GM10266 (cell line): ENCODE results near the gene OR2T35.

Experiments used
- DNase-seq: peaks from one replicate; pipeline ENCODE4 v3.0.0; 2012; ENCODE audit errors: extremely low spot score
- TF ChIP-seq, protein P1 (sequence below): IDR thresholded peaks from 2 replicates; pipeline ENCODE4 v1.5.1; 2012; ENCODE audit warnings: mild to moderate bottlenecking, low read depth; ENCODE audit not compliant: control insufficient read depth, insufficient read depth; ENCODE audit errors: missing control alignments

Gene OR2T35

DNA sequence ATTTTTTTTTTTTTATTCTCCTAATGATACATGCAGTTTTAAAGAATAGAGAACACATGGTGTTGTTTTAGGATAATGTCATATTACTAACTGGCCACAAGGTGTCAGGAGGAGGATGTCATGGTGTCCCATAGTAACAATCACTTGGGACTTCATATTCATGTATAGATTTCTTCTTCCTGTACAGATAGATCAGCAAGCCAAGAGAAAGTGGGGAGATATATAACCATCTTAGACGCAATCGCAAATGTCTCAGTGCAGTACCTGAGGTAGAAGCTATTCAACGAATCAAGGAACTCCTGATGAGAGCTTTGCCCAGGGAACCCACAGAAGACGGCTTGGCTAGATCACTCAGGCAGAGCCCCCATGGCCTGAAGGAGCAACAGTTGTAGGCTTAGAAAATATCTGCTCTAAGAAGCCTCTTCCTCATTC lies 22.5 kb downstream of the OR2T35 start:
- TF ChIP-seq, protein P1, sequence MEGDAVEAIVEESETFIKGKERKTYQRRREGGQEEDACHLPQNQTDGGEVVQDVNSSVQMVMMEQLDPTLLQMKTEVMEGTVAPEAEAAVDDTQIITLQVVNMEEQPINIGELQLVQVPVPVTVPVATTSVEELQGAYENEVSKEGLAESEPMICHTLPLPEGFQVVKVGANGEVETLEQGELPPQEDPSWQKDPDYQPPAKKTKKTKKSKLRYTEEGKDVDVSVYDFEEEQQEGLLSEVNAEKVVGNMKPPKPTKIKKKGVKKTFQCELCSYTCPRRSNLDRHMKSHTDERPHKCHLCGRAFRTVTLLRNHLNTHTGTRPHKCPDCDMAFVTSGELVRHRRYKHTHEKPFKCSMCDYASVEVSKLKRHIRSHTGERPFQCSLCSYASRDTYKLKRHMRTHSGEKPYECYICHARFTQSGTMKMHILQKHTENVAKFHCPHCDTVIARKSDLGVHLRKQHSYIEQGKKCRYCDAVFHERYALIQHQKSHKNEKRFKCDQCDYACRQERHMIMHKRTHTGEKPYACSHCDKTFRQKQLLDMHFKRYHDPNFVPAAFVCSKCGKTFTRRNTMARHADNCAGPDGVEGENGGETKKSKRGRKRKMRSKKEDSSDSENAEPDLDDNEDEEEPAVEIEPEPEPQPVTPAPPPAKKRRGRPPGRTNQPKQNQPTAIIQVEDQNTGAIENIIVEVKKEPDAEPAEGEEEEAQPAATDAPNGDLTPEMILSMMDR = peak; percentile 38
- peak; percentile 18 for DNase-seq

DNA sequence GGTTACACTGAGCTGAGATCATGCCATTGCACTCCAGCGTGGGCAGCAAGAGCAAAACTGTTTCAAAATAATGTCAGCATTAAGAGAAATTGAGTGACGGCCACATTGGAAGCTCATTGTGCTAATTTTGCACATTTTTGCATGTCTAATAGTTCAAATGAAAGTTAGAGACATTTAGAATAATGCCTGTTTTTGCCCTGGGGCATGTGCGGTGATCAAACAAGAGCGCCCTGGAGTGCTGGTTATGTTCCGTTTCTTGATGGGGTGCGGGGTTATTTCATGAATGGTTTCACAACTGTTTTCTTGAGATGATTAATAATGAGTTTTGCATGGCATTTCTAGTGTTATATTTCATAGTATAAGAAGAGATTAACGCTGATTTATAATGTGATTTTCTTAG lies 23.3 kb downstream of the OR2T35 start:
- no peak for DNase-seq
- TF ChIP-seq, protein P1 = no peak

DNA sequence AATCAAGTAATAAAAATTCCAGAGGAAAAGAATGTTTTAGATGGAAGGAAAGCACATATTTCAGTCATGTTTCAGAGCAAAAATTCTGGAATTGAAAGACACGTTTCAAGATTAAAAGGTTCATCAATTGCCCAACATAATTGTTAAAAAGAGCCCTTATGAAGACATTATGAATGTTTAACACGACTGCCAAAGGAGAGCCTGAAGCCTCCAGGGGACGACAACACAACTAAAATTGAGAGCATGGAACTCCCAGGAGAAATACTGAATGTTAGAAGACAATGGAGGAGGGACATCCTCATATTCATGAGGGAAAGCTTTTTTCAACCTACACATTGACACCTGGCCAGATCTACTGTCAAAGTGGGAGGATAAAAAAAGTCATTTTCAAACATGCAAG lies 26.2 kb downstream of the OR2T35 start:
- DNase-seq = no peak

DNA sequence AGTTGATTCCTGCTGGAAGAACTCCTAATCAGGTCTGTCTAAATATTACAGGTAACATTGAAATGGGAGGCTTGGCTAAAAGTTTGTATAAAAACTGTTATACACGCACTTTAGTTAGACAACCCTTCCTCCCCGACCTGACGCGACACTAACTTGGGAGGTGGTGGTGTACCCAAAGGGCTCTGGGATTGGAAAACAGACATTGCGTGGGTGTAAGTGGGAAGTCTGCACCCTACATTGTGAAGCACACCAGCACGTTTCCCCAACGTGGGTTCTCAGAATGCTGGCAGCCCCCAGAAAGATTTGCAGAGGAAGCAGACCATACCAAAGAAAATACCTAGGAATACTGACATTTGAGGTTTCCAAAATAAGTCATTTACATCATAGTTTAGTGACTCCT lies 27.0 kb downstream of the OR2T35 start:
- no peak for DNase-seq
- TF ChIP-seq, protein P1 = no peak

More for the DNA sequence above, 26.2 kb downstream of the OR2T35 start:
- TF ChIP-seq, protein P1 = peak; percentile 51

DNA sequence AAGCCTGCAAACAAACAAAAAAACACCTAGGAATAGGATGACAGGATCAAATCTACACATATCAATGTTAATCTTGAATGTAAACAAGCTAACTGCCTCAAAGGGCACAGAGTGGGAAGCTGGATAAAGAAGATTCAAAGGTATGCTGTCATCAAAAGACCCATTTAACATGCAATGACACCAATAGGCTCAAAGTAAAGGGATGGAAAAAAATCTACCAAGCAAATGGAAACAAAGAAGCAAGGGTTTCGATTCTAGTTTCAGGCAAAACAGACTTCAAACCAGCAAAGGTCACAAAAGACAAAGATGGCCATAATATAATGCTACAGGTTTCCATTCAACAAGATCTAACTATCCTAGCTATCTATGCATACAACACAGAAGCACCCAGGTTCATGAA lies 31.3 kb downstream of the OR2T35 start:
- TF ChIP-seq, protein P1 = no peak
- no peak for DNase-seq

DNA sequence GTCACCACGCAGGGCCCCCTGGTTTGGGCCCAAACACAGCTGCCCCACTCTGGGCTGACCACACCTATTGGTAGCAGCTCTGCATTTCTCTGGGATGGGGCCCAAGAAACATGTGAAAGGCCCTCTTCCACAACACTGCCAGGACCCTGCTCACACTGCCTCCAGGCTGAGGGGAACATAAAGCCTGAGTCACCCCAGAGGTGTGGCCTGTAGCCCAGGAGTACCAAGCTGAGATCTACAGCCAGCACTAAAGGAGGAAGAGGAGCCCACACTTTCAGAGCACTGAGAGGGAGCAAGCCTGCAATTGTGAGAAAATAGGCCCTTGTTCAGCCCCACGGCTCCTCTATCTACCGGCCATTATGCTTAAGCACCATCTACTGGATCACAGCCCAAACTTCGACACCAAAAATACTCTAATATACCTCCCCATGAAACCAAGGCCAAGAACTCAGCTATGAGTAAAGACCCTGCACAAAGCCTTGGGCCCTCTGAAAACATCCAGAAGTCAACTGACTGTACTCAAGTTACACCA lies 33.1 kb downstream of the OR2T35 start:
- TF ChIP-seq, protein P1 = no peak
- no peak for DNase-seq

DNA sequence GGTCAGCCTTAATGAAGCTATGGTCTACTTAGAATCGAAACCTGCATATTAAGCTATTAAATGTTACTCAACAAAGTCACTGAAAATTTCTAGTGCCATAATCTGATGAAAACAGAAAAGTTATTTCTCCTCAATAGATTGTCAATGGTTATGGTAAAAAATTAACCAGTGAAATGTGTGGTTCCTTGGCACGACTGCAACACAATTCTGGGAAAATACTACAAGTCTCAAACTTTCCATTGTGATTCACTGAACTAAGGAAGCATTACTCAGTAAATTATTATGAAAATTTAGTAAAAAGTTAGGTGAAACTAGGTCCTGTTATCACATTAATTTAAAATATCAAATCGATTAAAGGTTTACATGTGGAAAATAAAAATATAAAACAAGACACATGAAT lies 34.8 kb downstream of the OR2T35 start:
- no peak for DNase-seq
- TF ChIP-seq, protein P1 = no peak
